NCI-H2107 (cell line): Measurements from ENCODE around the gene BBX.
"Not testable (repeated sequence)": the region's sequence is repeated elsewhere in the genome, so short reads cannot be mapped to it uniquely, and the experiment has no call there.

ENCODE experiments used
- DNase-seq: peaks from one replicate; lab custom pipeline; 2025; lab: John Stamatoyannopoulos, UW

The BBX gene

DNA sequence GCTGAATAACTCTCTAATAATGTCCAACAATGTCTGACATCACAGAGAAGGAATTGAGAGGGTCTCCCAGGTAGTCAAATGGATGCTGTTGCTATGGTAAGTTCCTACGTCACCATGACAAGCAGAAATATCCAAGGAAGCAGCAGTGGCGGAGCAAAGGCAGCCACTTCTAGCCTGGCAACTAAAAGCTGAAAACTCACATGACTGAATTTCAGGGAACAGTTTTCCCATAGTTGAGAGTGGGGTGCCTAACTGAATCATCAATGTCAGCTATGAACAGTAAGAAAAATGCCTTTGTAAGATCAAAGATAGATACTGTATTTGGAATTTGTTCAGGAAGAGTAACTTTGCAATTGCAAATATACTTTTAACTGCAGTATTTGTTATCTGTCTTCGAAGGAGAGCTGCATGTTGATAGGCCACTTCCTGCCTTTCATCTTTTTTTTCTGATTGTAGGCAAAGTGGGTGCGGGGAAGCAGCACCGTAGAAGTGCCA is 161.7 kb downstream of the BBX start:
- no peak for DNase-seq

DNA sequence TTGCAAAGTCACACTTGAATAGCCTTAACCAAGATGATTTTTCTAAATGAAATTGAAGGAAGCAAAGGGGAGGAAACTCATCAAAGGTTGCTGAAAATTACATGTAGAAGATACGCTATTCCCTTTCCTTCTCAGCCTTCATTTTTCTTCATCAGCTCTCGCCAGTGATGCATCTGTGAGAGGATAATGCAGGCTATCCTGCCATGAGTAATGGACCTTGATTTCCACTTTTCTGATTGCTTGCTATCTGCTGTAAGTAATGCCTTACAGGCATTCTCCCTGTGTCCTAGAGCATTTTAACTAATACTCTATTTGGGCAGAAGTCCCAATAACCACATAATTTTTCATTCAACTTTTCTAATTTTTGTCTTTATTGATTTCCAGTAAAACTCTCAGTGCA is 162.6 kb downstream of the BBX start:
- DNase-seq: no peak

DNA sequence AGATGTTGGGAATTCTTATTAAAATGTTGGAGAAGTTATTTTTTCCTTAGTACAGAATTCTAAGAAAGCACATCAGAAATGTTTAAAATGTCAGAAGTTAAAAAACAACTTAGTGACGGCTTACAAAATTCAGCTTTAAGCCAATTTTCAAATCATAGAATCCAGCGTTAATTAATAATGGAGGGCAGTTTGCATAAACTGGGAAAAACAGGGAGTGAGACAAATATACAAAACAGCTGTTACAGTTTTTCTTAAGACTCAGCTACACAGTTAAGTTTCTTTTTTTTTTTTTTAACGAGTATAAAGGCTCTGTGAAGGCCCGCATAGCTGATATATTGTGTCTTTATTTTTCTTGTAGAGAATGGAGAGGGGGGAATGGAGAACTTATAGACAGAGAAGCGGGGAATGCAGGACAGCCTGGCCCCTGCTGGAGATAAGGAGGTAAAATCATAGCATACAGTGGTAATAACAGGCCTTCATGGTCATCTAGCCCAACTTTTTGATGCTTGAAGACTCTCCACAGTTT is 164.4 kb downstream of the BBX start:
- DNase-seq: no peak

DNA sequence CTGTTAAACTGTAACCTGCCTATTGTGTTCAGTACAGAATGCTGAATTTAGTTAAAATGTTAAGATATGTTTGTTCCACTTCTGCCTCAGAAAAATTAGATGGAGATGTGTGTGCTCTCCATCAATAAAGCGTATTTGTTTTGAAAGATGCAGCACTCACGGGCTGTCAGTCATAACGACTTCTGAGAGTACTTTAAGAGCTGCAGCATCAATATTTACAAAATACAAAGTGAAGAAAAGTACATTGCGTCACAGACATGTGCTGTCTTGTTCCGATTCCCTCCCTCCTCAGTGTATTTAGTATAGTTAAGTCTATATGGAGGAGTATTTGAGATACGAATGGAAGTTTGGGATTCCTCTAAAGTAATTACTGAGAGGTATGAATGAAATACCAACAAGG is 166.6 kb downstream of the BBX start:
- no peak for DNase-seq

DNA sequence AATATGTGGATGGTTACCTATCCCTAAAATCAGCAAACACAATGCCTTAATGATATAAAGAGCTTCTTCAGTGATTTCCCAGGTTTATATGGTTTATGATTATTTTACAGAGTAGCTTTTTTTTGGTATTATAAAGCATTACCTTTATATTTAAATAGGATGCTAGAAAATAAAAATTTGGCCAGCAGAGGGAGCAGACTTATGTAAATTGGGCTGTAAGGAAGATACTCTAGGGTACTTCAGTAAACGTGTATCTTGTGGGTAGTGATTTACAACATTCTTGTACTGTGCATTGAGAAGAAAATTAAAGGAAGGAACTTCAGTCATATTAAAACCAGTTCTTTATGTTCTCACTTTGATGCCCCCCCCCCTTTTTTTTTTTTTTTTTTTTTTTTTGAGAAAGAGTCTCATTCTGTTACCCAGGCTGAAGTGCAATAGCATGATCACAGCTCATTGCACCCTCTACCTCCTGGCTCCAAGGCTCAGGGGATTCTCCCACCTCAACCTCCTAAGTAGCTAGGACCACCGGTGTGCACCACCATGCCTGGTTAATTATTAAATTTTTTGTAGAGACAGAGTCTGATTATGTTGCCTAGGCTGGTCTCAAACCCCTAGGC is 167.9 kb downstream of the BBX start:
- DNase-seq: peak; percentile 40

DNA sequence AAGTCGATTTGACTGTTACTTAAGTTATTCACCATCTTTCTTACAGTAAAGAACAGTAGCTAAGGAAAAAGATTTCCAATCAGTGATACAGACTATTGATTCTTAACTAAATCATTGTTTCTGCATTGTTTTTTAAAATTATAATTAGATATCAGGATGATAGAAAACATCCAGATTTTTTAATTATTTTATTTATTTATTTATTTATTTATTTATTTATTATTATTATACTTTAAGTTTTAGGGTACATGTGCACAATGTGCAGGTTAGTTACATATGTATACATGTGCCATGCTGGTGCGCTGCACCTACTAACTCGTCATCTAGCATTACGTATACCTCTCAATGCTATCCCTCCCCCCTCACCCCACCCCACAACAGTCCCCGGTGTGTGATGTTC is 169.2 kb downstream of the BBX start:
- DNase-seq: not testable (repeated sequence)

DNA sequence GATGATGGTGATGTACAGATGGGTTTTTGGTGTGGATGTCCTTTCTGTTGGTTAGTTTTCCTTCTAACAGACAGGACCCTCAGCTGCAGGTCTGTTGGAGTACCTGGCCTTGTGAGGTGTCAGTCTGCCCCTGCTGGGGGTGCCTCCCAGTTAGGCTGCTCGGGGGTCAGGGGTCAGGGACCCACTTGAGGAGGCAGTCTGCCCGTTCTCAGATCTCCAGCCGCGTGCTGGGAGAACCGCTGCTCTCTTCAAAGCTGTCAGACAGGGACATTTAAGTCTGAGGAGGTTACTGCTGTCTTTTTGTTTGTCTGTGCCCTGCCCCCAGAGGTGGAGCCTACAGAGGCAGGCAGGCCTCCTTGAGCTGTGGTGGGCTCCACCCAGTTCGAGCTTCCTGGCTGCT is 174.6 kb downstream of the BBX start:
- DNase-seq: not testable (repeated sequence)

DNA sequence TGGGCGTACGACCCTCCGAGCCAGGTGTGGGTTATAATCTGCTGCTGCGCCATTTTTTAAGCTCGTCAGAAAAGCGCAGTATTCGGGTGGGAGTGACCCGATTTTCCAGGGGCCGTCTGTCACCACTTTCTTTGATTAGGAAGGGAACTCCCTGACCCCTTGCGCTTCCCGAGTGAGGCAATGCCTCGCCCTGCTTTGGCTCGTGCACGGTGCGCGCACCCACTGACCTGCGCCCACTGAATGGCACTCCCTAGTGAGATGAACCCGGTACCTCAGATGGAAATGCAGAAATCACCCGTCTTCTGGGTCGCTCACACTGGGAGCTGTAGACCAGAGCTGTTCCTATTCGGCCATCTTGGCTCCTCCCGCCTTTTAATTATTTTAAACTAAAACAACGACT is 175.1 kb downstream of the BBX start:
- not testable (repeated sequence) for DNase-seq

DNA sequence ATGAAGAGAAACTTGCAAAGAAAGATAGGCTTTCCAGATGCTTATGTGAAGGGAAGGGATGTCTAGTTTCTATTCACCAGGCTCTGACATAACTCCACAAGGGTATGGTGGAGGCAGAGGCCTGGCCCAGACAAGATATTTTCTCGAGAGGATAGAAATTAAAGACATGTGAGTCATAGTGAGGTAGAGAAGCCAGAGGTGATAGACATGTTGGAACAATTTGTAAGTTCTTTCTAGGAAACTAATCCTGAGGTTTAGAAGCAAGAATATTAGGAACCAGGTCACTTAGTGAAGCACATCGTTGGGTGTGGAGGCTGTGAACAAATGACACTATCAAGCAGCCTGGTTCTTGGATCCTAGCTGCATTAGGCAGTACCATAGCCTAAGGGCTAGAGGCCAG is 176.9 kb downstream of the BBX start:
- DNase-seq: no peak

DNA sequence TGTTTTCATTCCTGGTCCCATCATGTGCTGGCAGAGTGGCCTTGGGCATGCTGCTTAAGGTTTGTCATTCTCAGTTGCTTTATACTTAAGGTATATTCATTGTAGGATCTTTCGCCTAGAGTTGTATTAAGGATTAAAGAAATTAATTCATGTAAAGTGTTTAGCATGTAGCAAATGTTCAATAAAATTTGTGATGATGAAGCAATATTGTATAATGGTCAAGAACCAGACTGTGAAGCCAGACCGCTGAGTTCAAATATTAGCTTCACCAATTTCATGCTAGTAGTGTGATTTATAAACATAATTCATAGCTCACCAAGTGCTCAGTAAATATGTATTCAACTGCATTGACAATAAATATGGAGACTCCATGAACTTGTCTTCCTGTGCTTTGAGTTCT is 178.5 kb downstream of the BBX start:
- no peak for DNase-seq

DNA sequence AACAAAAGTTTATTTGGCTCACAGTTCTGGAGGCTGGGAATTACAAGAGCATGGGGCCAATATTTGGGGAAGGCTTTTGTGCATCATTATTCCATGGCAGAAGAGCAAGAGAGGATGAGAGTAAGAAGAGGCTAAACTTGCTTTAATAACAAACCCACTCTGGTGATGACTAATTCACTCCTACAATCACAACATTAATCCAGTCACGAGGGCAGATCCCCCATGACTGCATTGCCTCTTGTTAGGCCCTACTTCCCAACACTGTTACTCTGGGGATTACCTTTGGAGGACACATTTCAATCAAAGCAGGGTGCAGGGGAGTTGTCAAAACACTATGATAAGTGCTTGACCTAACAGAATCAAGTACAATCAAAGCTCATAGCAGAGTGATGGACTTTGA is 181.7 kb downstream of the BBX start:
- DNase-seq: no peak

DNA sequence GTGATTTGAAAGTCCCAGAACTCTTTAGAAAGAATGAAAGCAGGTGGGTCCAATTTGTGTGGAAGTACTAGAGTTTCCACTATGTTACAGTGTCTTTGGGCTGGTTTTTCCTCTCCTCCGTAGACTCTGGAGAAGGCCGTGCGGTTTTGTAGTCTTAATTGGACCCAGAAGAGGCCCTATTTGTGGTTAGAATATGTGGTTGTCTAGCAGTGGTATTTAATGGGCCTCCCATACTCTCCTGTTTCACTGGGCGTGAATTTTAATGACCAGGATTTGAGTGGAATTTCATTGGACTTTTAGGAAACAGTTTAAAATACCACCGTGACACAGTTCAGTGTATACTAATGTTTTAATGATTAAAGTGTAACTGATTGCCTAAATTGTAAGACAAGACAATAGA is 182.3 kb downstream of the BBX start:
- DNase-seq: peak; percentile 8

DNA sequence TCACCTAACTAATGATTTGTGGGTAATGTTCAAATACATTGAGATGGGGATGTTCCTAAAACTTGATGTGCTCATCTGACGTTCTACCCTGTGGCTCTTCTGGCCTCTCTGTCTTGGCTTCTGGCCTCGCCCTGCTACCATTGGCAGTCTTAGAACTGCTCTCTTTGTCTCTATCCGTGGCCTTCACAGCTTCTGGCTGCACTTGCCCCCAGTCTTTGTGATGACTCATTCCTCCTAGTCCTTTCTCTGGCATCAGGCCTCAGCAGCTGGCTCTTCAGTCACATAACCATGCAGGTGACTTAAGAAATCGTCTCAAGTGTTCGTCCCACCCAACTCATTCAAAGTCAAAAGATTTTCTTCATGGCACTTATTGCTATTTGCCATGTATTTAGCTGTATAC is 188.1 kb downstream of the BBX start:
- no peak for DNase-seq

DNA sequence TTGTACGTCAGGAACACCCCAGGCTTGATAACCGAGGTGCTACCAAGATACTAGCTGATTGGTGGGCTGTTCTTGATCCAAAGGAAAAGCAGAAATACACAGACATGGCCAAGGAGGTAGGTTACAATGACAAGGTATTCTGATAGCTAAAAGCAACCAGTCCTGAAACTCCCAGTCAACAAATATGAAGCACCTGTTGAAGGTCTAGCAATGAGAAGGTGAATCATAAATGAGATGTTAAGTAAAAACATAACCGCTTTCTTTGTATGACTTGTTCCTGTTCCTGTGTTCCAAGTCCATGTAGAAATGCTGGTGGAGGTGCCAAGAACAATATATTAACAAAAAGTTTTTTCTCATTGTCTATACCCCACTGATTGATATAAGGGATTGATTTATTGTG is 194.0 kb downstream of the BBX start:
- DNase-seq: no peak

DNA sequence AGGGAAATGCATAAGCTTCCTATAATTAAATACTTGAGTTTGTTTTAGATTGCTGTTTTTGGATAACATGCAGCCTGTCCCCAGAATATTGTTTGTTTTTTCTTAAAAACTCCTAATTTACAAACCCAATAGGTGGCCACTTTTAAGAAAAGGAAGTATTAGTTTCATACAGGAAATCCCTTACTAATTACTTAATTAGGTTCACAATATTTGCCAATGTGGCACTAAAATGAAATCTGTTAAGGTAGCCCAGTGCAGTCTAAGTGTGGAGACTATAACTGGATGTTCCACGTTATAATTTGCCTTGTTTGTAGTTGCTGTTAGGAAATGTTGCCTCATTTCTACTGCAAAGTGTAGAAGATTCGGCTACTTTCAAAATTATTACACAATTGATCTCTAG is 195.8 kb downstream of the BBX start:
- no peak for DNase-seq

DNA sequence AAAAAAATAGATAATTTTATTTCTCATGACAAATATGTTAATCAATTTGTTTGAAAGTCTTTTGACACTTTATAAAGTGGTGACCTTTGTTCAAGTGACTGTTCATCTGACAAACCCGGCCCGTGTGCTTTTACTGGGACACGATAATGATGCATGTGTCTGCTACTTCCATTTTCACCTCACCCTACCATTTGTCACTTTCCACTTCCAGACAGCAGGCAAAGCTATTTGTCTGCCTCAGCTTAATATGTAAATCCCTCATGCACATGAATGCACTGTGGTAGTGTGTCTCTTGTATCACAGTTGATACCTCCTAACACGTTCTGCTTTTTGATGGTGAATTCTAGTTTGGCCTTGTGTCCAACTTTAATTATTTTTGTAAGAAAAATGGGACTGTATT is 204.3 kb downstream of the BBX start:
- DNase-seq: no peak

DNA sequence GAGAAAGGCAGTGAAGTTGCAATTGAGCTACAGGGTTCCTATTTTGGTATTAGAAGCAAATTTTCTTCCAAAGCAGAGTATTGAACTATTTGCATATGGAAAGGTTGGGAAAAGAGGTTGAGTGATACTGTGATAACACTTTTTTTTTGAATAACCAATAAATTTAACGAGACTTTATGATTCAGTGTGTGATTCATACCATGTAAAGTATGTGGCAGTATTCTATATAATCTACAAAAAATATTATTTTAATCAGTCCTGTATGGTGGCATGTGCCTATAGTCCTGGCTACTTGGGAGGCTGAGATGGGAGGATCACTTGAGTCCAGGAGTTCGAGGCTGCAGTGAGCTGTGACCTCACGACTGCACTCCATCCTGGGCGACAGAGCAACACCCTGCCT is 206.9 kb downstream of the BBX start:
- no peak for DNase-seq

DNA sequence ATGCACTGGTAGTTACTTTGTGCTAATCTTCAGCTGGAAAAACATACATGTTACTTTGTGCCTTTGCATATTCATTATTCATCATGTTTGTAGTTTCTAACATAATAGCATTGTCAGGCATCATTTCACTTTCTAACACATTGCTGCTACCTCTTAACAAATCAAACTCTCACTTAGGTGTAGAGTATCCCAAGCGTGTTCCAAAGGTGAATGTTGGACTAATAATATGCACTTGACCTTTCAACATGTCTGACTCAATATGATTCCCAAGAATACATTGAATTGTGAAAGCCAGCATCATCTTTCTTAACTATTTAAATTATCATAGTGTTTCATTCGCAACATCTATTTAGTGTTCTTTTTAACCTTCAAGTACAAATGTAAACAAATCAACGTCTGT is 211.6 kb downstream of the BBX start:
- no peak for DNase-seq

DNA sequence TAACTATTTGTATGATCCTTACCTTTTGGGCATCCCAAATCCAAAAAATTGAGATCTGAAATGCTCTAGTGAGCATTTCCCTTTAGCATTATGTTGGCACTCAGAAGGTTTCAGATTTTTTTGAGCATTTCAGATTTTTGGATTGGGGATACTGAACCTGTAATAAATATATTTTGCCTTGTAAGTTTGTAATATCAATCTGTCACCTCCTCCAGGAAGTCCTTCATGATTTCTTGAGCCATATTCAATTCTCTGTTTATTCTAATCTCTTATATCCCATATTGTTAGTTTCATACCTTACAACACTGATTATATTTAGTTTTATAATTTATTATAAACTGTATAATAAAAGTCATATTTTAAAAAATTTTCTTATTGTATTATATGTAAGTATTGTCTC is 215.2 kb downstream of the BBX start:
- no peak for DNase-seq

DNA sequence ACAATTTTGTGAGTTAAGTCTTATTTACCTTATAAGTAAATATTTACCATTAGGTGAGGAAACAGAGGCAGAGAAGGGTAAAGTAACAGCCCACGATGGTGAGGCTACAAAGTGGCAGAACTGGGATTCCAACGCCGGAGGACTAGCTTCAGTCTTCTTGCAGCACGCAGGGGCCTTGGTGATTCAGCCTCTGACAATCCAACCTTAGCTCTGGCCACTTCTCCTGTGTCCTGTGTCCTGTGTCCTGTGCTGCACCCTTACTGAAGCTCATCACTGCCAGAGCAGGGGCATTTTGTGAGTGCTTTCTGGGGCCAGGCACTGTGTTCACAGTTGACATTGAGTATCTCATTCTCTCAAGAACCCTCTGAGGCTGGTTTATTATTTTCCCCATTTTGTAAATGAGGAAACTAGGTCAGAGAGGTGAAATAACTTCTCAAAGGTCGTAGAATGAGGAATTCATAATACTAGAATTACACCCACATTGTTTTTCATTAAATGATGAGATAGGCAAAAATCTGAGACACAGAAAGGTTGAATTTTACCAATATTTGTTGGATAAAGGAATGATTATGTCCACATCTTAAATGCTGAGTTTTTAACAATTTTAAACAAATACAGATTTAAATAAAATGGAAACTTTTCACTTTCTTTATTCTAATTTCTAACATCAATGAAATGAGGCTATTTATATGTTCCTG is 215.9 kb downstream of the BBX start:
- DNase-seq: no peak

DNA sequence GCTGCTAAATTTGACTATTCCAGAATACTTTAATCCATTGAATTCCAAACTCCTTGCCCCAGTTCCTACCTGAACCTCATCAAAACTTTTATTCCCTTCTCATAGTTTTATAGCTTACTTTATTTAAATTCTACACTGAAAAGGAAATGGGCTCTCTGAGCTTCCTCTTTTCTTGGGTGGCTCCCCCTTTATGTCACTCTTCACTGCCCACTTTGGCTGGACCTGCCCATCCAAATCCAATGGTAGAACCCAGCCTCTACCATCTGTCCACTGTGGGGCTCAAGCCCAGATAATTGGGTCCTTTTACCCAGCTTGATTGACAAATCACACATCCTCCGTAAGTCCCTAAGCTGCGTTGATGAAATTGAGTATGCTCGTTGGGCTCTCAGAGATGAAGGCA is 216.5 kb downstream of the BBX start:
- DNase-seq: no peak

DNA sequence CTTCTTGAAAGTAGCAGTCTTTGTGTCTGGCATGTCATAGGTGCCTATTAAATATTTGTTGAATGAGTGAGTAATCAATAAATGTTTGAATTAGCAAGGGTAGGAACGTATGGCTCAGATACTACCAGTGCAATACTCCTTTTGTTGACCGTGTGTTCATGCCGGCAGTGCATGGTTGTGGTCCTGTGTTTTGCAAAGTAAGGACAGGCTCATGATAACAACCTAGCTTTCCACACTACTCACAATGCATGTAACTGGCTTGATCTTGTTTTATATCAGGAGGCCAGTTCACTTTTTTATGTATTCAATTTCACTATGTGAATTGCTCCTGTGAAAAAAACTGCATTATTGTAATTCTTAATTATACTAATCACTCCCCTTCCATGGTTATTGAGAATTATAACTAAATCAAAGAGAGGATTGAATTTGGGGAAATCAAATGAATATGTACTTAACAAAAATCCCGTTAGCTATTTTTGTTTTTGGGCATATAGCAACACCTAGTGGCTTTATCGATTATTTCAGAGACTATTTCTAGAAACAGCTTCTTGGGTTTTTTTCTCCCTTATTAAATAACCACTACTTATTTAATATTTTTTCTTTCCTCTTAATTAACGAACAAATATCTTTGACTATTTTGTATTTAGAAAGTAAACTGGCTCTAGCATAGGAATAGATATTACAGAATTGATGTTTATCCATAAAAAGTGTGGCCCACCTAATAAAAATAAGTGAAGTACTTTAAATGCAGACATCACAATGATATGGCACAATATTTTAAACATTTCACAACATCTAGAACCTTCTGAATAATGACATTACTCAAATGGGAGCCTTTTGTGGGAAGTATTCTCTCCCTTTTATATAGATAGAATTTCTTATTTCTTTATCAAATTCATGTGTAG is 218.5 kb downstream of the BBX start:
- no peak for DNase-seq

DNA sequence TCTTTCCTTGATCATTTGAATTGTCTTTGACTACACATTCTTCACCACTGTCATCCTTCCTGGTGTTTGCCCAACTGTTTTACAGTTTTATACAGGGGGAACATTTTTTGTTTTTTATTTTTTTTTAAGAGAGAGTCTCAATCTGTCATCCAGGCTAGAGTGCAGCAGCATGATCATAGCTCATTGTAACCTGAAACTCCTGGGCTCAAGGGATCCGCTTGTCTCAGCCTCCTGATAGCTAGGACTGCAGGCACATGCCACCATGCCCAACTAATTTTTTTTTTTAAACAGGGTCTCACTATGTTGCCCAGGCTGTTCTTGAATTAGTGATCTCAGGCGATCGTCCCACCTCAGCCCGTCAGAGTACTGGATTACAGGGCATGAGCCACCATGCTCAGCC is 222.6 kb downstream of the BBX start:
- DNase-seq: no peak
